Left cardiac atrium (tissue), 4 donors: ENCODE measurements around the gene SLC5A11. TPM values are rescaled to one million over a fixed set of nuclear protein-coding genes. Genes with fewer than 3 reads are reported as not detected.
A peak's percentile ranks its signal among the peaks of the same experiment; 100 is the strongest.

ENCODE experiments used
- ATAC-seq, 2 donors: fragments of 200-7000 bp; cut with Tn5 transposase; one replicate each; pipeline ENCODE4 v1.9.1; 2020; ENCODE audit warnings: mild to moderate bottlenecking in 2 of 2, moderate library complexity in 2 of 2
- DNase-seq: peaks from one replicate; pipeline ENCODE4 v3.0.0-alpha.2; 2020
- intact Hi-C, 2 donors: fragments of 100-400 bp; cut with DNase I; formaldehyde crosslinking; loops; one replicate each; pipeline versions ENCODE4 v1.14.1 to v1.15.1; 2022 to 2023
- total RNA-seq, 2 donors: library from RNA; stranded (reverse); fragmentation: NEBNext Ultra II Directional; extraction: Animal tissue kit (Norgen Biotek cat#: 25700); gene quantifications; one replicate each; pipeline ENCODE4 v1.2.1, GENCODE V29; 2021
- donor health status: DM: no; HTN: yes; CAD: no.
- donor health status: DM: no; HTN: yes; CAD: no; lungs with severe emphysema.
- donor health status: DM: yes; HTN: yes; CAD: no.
- donor health status: Dilated cardiomyopathy.

The SLC5A11 gene
- total RNA-seq, 2 donors from 2014 or later: not detected

DNA sequence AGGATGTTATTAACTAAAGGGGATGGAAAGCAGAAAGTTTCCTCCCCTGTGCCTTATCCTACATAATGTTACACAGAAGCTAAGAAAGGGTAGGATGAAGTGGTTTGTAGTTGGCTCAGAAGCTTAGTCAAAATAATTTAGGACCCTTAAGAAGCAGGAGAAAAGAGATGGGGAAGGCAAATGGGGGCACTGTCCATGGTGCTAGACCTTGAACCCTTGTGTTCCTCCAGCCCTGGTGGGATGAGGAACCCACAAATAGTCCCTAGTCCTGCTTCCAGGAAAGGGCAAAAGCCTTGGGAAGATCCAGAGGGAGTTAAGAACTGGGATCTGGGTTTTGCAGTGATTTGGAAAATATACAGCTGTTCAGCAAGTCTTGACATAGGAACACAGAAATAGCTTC is 54.5 kb downstream of the SLC5A11 start:
- DNase-seq: no peak
- intact Hi-C loops: no loop called here

DNA sequence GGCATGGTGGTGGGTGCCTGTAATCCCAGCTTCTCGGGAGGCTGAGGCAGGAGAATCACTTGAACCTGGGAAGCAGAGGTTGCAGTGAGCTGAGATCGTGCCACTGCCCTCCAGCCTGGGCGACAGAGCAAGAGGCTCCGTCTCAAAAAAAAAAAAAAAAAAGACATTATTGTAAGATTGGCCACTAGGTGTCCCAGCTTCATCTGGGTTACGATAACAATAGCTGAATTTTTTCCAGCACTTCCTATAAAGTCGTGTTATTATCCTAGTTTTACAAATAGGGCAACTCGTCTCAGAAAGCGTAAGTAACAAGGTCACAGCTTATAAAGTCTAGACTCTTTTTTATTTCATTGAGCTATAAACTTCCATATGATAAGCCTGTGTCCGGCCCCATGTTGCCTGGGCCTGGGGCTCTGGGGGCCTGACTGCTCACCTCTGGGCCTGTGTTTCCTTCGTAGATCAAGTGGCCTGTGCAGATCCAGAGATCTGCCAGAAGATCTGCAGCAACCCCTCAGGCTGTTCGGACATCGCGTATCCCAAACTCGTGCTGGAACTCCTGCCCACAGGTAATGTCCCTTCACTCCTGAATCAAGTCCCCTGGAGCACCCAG is 60.5 kb downstream of the SLC5A11 start:
- no peak for DNase-seq
- ATAC-seq: no peak

More for the DNA sequence above, 54.5 kb downstream of the SLC5A11 start:
- no peak for ATAC-seq

DNA sequence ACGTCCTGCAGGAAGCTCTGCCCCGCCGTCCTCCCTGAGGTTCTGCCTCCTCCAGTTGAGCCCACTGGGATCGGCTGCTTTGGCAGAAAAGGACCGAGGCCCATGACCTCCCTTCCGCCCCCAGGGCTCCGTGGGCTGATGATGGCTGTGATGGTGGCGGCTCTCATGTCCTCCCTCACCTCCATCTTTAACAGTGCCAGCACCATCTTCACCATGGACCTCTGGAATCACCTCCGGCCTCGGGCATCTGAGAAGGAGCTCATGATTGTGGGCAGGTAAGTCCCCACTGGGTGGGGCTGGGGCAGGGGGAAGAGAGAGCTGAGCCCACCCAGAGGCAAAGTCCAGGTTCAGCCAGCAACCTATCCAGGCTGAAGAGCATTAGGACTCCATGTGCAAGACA is 61.1 kb downstream of the SLC5A11 start:
- DNase-seq (no peak), ATAC-seq (no peak)
- intact Hi-C loops: no loop called here

More for the DNA sequence above, 60.5 kb downstream of the SLC5A11 start:
- intact Hi-C loops: no loop called here

DNA sequence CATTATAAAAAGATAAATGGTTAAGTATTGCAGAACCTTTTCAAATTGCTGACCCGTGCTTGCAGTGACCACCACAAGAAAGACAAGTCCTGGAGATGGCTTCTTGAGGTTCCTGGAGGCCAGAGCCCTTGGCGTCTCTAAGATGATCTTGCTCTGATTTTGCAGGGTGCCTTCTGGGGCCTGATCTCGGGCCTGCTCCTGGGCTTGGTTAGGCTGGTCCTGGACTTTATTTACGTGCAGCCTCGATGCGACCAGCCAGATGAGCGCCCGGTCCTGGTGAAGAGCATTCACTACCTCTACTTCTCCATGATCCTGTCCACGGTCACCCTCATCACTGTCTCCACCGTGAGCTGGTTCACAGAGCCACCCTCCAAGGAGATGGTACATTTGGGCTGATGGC is 63.0 kb downstream of the SLC5A11 start:
- DNase-seq: no peak
- intact Hi-C loops: no loop called here
- ATAC-seq: no peak

DNA sequence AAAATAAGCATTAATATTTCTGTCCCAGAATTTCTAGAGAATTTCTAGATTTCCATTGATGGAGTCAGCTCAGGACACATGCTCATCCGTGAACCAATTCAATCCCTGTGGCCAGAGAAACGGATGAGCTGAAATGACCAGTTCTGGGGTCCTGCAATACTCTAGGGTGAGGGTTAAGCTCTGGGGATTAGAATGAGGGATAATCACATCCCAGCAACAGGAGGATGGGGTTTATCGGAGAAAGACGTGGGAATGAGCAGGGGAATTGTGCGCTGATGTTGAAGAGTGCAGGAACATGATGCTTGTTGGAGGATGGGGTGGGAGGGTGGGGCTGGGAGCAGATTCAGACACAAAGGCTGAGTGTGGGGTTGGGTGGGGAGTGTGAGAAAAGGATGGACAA is 64.1 kb downstream of the SLC5A11 start:
- ATAC-seq: no peak
- intact Hi-C loops: no loop called here
- no peak for DNase-seq

DNA sequence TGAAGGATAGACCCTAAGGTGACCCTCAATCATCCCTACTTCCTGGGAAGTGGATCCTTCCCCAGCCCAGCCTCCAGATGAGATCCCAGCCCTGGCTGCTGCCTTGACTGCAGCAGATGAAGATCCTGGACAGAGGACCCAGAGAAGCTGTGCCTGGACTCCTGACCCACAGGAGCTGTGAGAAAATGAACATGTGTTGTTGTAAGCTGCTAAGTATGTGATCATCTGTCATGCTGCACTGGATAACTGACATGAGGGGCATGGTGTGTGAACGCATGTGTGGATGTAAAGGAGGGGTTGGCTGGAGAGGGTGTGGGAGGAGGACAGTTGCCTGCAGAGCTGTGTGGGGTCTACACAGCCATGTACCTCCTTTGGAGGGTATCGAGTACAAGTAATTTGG is 69.3 kb downstream of the SLC5A11 start:
- ATAC-seq (no peak), DNase-seq (no peak)

DNA sequence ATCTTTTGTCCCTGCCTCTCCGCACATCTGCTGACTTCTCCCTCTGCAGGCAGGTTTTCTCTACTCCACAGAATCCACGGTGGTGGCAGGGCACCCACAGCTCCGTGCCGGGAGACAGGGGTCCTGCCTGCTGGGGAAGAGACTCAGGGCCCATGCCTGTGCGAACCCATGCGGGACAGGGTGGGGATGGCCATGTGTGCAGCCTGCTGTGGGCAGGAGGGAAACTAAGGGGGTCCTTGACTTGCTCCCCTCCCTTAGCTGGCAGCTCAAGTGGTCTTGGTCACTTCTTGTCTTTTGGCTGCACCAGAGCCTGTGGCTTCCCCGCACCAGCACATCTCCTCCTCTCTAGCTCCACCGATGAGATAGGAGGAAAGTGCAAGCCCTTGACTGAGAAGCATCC is 69.8 kb downstream of the SLC5A11 start:
- ATAC-seq (peak in 1 of 2 donors; percentile 13), DNase-seq (no peak)
- intact Hi-C loops: no loop called here

More for the DNA sequence above, 69.3 kb downstream of the SLC5A11 start:
- intact Hi-C loops: no loop called here

DNA sequence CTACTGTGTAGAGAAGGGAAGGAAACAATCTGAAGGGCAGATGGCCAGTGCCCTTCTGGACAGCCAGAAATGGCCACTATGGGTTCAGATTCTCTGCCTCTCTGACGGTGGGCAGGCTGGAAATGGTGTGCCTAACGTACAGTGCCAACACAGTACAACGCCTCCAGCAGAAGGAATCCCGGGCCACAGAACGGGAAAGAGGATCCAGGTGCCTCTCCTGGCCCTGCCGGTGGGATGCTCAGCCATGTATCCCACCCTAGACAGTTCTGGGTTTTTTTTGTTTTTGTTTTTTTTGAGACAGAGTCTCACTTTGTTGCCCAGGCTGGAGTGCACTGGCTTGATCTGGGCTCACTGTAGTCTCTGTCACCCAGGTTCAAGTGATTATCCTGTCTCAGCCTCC is 71.5 kb downstream of the SLC5A11 start:
- DNase-seq: no peak
- intact Hi-C loops: no loop called here
- ATAC-seq: no peak

DNA sequence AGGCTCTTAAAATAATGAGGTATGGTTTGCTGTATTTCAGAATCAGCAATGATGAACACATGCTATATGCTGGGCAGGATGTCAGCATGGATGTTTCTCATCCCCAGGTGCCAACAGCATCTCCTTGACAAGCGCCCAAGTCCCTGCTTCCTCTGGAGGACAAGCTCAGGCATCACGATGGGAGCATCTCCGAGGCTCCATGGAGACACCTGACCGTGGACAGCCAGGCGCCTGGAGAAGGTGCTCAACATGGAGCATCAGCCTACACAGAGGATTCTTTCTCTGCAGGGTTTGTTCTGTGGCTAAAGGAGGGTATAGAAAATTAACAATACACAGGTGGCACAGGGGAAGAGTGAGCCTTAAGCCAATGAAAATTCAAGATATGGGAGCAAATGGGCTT is 72.1 kb downstream of the SLC5A11 start:
- intact Hi-C loops: no loop called here
- ATAC-seq: no peak
- DNase-seq: no peak

DNA sequence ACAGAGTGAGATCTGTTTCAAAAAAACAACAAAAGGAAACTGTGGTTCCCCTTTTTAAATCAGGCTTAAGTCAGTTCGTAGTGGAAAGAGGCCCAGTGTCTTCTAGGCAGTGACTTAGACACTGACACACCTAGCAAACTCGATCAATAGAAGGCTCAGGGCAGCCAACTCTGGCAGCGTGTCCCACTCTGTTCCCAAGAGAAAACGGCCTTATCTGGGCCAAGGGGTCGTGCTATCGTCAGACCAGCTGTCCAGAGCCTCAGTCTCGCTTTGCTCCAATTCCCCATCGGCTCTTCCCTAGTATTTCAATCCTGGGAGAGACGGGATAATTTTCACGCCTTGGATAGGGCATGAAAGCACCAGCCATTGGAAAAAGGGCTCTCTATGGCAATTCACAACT is 72.9 kb downstream of the SLC5A11 start:
- ATAC-seq (no peak), DNase-seq (no peak)
- intact Hi-C loops: no loop called here

DNA sequence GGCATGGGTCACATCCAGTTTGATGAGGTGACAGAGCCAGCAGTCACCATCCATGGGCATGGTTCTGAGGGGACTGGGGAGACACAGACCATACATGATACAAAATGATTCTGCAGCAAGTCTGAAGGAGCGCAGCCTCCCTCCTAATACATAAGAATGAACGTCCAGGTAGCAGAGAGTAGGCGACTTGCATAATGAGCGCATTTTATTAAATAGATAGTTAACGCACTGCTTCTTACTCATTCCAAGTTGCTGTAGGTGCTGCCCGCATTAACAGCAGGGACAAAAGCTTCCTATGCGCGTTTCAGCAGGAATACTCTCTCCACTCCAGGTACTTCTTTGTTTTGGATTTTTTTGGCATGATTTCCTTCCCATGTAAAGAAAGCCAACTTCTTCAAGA is 73.8 kb downstream of the SLC5A11 start:
- no peak for ATAC-seq
- no peak for DNase-seq
- intact Hi-C loops: no loop called here

DNA sequence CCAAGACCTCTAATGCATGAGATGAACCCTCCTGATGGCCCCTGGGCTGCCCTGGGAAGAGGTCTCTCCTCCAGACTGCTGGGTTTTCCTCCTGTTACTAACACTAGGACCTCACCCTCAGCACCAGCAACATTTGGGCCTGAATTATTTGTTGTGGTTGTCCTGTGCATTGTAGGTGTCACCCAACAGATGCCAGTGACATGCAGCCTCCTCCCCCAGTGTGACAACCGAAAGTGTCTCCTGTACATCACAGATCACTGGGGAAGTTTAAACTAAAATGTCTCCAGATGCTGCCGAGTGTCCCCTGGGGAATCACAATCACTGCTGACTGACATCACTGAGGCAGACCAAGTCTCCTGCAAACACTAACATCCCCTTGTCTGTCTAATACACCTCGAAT is 74.8 kb downstream of the SLC5A11 start:
- intact Hi-C loops: no loop called here
- DNase-seq (no peak), ATAC-seq (no peak)

DNA sequence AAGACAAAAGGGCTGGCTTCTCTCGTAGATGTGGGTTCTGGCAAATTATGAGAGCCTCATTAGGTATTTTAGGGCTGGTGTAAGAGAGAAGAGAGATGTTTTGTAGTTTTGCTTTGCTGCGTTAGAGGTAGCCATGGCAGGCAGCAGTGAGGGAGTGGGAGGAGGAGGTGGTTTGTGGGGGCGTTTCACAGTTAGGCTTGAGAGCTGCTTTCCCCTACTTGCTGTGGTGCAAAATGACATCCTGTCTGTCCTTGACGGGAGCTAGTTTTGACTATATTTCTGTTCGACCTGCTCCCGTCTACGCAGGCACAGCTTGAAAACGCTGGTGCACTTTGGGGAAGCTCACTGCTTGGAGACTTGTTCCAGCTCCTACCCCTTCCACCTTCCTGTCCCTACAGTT is 75.5 kb downstream of the SLC5A11 start:
- ATAC-seq (no peak), DNase-seq (no peak)
- intact Hi-C loops: no loop called here

DNA sequence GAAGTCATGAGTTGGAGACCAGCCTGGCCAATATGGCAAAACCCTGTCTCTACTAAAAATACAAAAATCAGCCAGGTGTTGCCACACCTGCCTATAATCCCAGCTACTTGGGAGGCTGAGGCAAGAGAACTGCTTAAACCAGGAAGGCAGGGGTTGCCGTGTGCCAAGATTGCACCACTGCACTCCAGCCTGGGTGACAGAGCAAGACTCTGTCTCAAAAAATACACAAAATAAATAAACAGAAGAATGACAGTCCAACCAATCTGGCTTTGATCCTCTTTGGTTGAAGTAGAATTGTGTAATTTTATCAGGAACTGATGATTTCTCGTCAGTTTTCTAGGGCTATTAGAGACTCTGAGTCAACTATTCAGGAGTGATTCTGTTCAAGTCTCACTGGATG is 79.4 kb downstream of the SLC5A11 start:
- intact Hi-C loops: no loop called here
- ATAC-seq: no peak
- DNase-seq: no peak

DNA sequence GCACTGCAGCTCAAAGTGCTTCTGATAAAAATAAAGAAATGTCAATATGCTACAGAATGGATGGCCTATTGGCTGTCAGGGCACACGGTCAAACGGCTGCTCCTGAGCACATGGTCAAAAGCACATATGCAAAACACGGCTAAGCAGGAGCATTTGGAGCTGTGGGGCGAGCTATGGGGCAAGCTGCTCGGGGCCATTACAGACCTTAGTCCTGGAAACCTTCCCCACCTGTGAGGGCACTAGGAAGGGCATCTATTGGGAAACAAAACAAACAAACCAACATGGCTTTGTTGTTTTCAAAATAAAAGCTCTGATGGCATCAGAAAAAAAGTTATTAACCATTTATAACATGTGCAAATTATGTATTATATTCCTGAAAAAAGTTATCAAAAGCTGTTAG is 83.6 kb downstream of the SLC5A11 start:
- intact Hi-C loops: no loop called here
- DNase-seq: no peak
- ATAC-seq: no peak

DNA sequence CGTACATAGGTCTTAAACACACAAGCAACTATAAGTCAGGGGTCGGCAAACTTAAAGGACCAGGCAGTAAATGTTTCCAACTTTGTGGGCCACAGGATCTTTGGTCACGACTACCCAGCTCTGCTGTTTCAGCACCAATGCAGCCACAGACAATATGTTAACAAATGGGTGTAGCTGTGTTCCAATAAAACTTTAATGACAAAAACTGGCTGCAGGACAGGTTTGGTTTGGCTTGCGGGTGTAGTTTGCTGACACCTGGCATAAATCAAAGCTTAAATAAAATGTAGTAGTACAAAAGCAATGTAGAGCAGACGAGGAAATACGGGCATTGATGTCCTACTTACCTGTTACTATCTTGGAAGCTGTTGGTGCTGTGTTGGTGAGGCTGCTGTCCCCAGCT is 84.7 kb downstream of the SLC5A11 start:
- intact Hi-C loops: loop anchor here in 1 of 2 donors (10.0 kb wide), 1 partner anchor 126 kb away; no protein-coding TSS in a partner anchor
- no peak for ATAC-seq

DNA sequence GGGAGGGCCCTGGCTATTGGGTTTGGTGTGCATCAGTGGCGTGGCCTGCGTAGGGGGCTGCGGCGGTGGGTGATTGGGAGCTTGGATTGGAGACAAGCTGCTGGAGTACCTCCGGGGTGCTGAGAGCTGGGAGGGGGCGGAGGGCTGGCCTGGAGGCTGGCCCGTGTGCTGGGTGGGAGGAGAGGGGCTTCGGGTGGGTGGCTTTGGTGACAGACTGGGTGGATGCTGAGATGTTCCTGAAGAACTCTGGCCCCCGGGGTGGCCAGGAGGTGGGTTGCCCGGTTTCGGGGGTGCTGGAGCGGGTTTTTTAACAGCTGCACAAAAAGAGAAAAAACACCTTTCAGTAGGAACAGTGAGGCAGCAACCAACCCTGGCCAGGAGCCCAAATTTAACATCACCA is 85.3 kb downstream of the SLC5A11 start:
- ATAC-seq: no peak
- intact Hi-C loops: loop anchor here in 1 of 2 donors (10.0 kb wide), 1 partner anchor 126 kb away; no protein-coding TSS in a partner anchor
- no peak for DNase-seq

More for the DNA sequence above, 84.7 kb downstream of the SLC5A11 start:
- DNase-seq: no peak

DNA sequence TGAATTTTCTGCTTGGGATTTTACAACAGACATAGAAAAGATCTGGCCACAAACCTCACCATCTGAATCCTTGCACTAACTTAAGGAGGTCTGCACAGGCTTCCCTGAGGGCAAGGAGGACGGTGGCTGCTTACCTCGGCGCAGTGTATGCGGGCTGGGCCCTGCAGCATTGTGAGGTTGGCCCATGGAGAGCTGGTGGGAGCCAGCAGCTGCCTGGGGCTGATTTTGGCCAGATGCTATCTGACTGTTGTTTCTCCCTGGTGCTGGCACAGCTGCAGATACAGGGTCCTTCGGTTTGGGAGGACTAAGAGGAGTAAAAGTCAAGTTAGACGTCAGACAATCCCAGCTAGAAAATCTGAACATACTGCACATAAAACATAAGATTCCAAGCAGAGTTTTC is 89.6 kb downstream of the SLC5A11 start:
- intact Hi-C loops: loop anchor here in 1 of 2 donors (10.0 kb wide), 1 partner anchor 131 kb away; no protein-coding TSS in a partner anchor
- no peak for DNase-seq
- ATAC-seq: no peak

DNA sequence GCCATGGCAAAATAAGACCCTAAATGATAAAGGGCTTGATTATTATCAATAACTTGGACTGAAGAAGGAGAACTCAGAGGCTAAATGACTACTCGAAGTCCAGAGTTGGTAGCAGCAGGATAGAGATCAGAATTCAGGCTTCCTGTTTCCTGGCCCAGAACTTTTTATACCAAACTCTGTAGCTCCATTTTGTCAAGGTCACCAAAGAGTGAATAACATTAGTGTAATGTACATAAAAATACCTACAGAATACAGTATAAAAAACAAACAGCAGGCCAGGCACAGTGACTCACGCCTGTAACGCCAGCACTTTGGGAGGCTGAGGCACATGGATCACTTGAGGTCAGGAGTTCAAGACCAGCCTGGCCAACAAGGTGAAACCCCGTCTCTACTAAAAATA is 90.4 kb downstream of the SLC5A11 start:
- no peak for DNase-seq
- intact Hi-C loops: loop anchor here in 1 of 2 donors (10.0 kb wide), 1 partner anchor 131 kb away; no protein-coding TSS in a partner anchor
- ATAC-seq: no peak

DNA sequence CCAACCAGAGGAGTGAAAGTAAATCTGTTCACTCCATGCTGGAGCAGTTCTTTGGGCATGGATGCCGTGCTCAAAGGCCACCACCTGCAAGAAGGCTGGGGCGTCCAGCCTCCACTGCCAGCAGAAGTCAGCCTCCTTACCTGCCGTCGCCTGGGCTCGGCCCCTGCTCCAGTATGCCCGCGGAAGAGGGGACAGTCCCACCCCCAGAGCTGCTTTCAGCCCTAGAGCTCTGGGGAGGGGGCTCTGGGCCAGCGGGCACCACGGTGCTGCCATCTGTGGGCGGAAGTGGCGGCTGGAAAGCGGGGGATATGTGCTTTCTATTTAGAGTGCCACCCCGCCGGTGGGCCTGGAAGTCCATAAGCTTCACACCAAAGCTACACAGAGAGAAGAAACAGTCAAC is 93.5 kb downstream of the SLC5A11 start:
- ATAC-seq: no peak
- intact Hi-C loops: loop anchor here in 1 of 2 donors (10.0 kb wide), 1 partner anchor 134 kb away; no protein-coding TSS in a partner anchor
- DNase-seq: no peak

DNA sequence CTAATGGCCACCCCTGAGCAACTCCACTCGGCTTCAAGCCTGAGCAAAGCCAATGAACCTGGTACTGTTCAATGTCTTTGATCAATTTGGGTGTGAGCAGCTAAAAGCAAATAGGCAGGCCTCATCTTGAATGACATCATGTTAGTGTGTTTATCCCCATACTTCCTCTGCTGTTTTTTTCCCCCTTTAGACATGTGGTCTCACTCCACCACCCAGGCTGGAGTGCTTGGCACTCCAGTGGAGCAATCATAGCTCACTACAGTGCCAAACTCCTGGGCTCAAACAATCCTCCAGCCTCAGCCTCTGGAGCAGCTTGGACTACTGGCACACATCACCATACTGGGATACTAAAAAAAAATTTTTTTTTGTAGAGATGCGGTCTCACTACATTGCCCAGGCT is 94.0 kb downstream of the SLC5A11 start:
- no peak for DNase-seq
- no peak for ATAC-seq
- intact Hi-C loops: loop anchor here (10.0 kb wide), 2 partner anchors 115 to 135 kb away; no protein-coding TSS in a partner anchor
